ENCODE data around the gene ZNF185.

DNA sequence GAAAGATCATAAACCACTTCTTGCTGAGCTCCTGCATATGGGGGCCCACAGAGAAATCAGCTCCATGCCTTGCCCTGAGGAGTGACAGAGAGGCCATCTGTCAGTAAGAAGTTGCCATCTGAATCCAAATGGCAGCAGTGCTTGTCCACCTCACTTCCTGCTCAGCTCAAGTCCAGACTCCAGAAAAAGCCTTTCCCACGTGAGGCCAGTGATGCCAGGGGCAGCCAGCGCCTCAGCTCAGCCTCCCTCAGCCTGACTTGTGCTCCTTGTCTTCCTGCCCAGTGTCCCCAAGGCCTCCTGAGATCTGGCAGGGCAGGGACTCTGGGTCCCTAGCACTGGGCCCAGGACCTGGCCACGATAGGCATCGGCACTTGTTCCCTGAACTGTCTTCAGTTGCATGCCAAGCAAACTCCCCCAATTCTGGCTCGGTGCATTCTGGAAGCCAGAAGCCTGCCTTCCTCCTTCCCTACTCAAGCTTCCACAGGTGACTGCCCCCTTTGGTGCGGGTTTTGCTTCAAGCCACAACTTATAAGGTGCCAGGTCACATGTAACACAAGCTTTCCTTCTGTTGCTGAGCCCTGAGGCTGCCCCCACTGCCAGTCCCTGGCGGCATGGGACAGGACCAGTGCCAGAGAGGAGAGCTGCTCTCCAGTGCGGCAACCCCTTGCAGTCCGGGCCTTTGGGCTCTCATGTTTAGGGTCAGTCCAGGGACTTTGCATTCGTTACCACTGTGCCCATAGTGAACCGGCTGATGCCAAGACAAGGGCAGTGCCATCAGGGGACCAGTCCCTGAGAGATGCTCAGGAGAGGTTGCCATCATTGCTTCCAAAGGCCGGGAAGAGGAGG lies 2.2 kb downstream of the ZNF185 start:
- no peak for TF ChIP-seq POLR2AphosphoS5 (IDR thresholded peaks at IDR 0.05)
- TF ChIP-seq, protein P1, sequence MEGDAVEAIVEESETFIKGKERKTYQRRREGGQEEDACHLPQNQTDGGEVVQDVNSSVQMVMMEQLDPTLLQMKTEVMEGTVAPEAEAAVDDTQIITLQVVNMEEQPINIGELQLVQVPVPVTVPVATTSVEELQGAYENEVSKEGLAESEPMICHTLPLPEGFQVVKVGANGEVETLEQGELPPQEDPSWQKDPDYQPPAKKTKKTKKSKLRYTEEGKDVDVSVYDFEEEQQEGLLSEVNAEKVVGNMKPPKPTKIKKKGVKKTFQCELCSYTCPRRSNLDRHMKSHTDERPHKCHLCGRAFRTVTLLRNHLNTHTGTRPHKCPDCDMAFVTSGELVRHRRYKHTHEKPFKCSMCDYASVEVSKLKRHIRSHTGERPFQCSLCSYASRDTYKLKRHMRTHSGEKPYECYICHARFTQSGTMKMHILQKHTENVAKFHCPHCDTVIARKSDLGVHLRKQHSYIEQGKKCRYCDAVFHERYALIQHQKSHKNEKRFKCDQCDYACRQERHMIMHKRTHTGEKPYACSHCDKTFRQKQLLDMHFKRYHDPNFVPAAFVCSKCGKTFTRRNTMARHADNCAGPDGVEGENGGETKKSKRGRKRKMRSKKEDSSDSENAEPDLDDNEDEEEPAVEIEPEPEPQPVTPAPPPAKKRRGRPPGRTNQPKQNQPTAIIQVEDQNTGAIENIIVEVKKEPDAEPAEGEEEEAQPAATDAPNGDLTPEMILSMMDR (IDR thresholded peaks at IDR 0.05; ENCODE audit: poor library complexity, severe bottlenecking): no peak
- TF ChIP-seq EZH2 (IDR thresholded peaks at IDR 0.05; ENCODE audit: borderline replicate concordance, insufficient read depth, low read length, poor library complexity, severe bottlenecking): no peak
